GM23338 (cell line): ENCODE results near the gene NEDD4. TPM values are rescaled to one million over a fixed set of nuclear protein-coding genes. Genes with fewer than 3 reads are reported as not detected.

Experiments used
- ATAC-seq: fragments of 200-7000 bp; cut with Tn5 transposase; 3 replicates; pipeline ENCODE4 v1.9.1; 2020
- DNase-seq: peaks from one replicate; pipeline ENCODE4 v3.0.0-alpha.2; 2015; ENCODE audit warnings: low spot score
- H2AFZ ChIP-seq: fragments of 200-600 bp; sonication (generic); 2 replicates; pipeline ENCODE4 v1.8.0; 2016; ENCODE audit warnings: antibody characterized with exemption, mild to moderate bottlenecking, moderate library complexity
- H3F3A ChIP-seq: fragments of 200-600 bp; sonication (generic); replicated peaks from 2 replicates; pipeline ENCODE4 v1.8.0; 2017; ENCODE audit warnings: antibody characterized with exemption, mixed run types, low read depth
- H3K27ac ChIP-seq: fragments of 200-600 bp; sonication (generic); 2 replicates; pipeline ENCODE4 v1.6.1; 2016; ENCODE audit warnings: low read depth
- H3K27me3 ChIP-seq: fragments of 200-600 bp; sonication (generic); 2 replicates; pipeline ENCODE4 v1.8.0; 2016; ENCODE audit warnings: mild to moderate bottlenecking, mixed run types, moderate library complexity; ENCODE audit not compliant: insufficient read depth
- H3K36me3 ChIP-seq: fragments of 200-600 bp; sonication (generic); 2 replicates; pipeline ENCODE4 v1.8.0; 2016; ENCODE audit warnings: mild to moderate bottlenecking; ENCODE audit not compliant: insufficient read depth
- H3K4me1 ChIP-seq: fragments of 200-600 bp; sonication (generic); 2 replicates; pipeline ENCODE4 v1.8.0; 2016; ENCODE audit warnings: mild to moderate bottlenecking, moderate library complexity; ENCODE audit not compliant: insufficient read depth
- H3K4me2 ChIP-seq: fragments of 200-600 bp; sonication (generic); 2 replicates; pipeline ENCODE4 v1.7.1; 2017; ENCODE audit warnings: mixed run types
- H3K4me3 ChIP-seq: fragments of 200-600 bp; sonication (generic); 2 replicates; pipeline ENCODE4 v1.6.1; 2016; ENCODE audit warnings: mixed run types
- H3K79me2 ChIP-seq: fragments of 200-600 bp; sonication (generic); replicated peaks from 2 replicates; pipeline ENCODE4 v1.8.0; 2017; ENCODE audit warnings: mild to moderate bottlenecking; ENCODE audit not compliant: insufficient read depth
- H3K9me2 ChIP-seq: fragments of 200-600 bp; sonication (generic); 2 replicates; pipeline ENCODE4 v1.8.0; 2017; ENCODE audit not compliant: insufficient read depth
- H4K20me1 ChIP-seq: fragments of 200-600 bp; sonication (generic); replicated peaks from 2 replicates; pipeline ENCODE4 v1.8.0; 2017; ENCODE audit warnings: mild to moderate bottlenecking; ENCODE audit not compliant: insufficient read depth
- H3K27ac Mint-ChIP-seq: 2 replicates; pipeline ENCODE4 v1.8.0; 2020; ENCODE audit warnings: inconsistent platforms, mild to moderate bottlenecking, moderate library complexity, mixed read lengths
- H3K27me3 Mint-ChIP-seq: 3 replicates; pipeline ENCODE4 v1.8.0; 2022; ENCODE audit warnings: low read depth, mild to moderate bottlenecking, moderate library complexity, mixed read lengths, inconsistent platforms; ENCODE audit not compliant: insufficient read depth, poor library complexity
- H3K36me3 Mint-ChIP-seq: 3 replicates; pipeline ENCODE4 v1.8.0; 2021; ENCODE audit warnings: low read depth, mild to moderate bottlenecking, inconsistent platforms, moderate library complexity, mixed read lengths
- H3K4me1 Mint-ChIP-seq: 3 replicates; pipeline ENCODE4 v1.8.0; 2020; ENCODE audit warnings: mild to moderate bottlenecking, inconsistent platforms, mixed read lengths
- H3K4me3 Mint-ChIP-seq: 3 replicates; pipeline ENCODE4 v1.8.0; 2021; ENCODE audit warnings: moderate library complexity, mild to moderate bottlenecking, inconsistent platforms, mixed read lengths
- H3K9me3 Mint-ChIP-seq: 3 replicates; pipeline ENCODE4 v1.8.0; 2020; ENCODE audit warnings: moderate library complexity, mild to moderate bottlenecking, inconsistent platforms, mixed read lengths
- CREB1 ChIP-seq: fragments of 250-450 bp; sonication (Bioruptor Pico); IDR thresholded peaks from 2 replicates; pipeline ENCODE4 v1.5.0; 2020; ENCODE audit warnings: low read depth, mild to moderate bottlenecking, moderate library complexity
- CTCF ChIP-seq, 2 experiments: fragments of 200-600 bp in 1 of 2; sonication (generic) in 1 of 2; conservative IDR thresholded peaks; 2 replicates each; pipeline versions ENCODE4 v1.5.1 to v1.6.1; 2016 to 2017; ENCODE audit warnings: antibody characterized with exemption in 2 of 2, low read depth in 2 of 2, mild to moderate bottlenecking in 2 of 2, moderate library complexity in 1 of 2
- EZH2 ChIP-seq: fragments of 200-600 bp; sonication (generic); IDR thresholded peaks from one replicate; pipeline ENCODE4 v1.8.0; 2017; ENCODE audit warnings: antibody characterized with exemption, mild to moderate bottlenecking, low read depth; ENCODE audit not compliant: unreplicated experiment
- JUNB ChIP-seq: IDR thresholded peaks from one replicate; pipeline ENCODE4 v1.6.1; 2016; ENCODE audit warnings: antibody characterized with exemption; ENCODE audit not compliant: unreplicated experiment
- STAT1 ChIP-seq: IDR thresholded peaks from one replicate; pipeline ENCODE4 v1.6.1; 2016; ENCODE audit warnings: antibody characterized with exemption; ENCODE audit not compliant: unreplicated experiment
- ZNF114 ChIP-seq: fragments of 250-450 bp; sonication (Bioruptor Pico); IDR thresholded peaks from 2 replicates; pipeline ENCODE4 v1.5.0; 2020; ENCODE audit warnings: mild to moderate bottlenecking, moderate library complexity
- ZNF331 ChIP-seq: fragments of 250-450 bp; sonication (Bioruptor Pico); IDR thresholded peaks from 2 replicates; pipeline ENCODE4 v1.5.0; 2020; ENCODE audit warnings: low read depth, mild to moderate bottlenecking, moderate library complexity
- polyA plus RNA-seq: library from polyadenylated mRNA; unstranded; fragments of >200 nt; fragmentation: Nextera tagmentation; extraction: Ambion mirVana; gene quantifications from 2 replicates; pipeline ENCODE4 v1.2.1, GENCODE V29; 2016
- total RNA-seq: library from RNA; depleted of rRNA; stranded (reverse); fragments of >200 nt; shearing (Covaris generic); gene quantifications from 2 replicates; pipeline ENCODE4 v1.2.3, GENCODE V29; 2014
- TF ChIP-seq, protein P1 (sequence below): IDR thresholded peaks from one replicate; pipeline ENCODE4 v1.6.1; 2018; ENCODE audit warnings: antibody characterized with exemption; ENCODE audit not compliant: unreplicated experiment
- TF ChIP-seq, protein P2 (sequence below): fragments of 250-450 bp; sonication (Bioruptor Pico); IDR thresholded peaks from 2 replicates; pipeline ENCODE4 v1.5.0; 2020; ENCODE audit warnings: mild to moderate bottlenecking, moderate library complexity

NEDD4 gene
- total and polyA plus RNA-seq, 2 experiments from 2014 or later, result 2.1 to 7.2 TPM

- TF ChIP-seq CTCF (conservative IDR thresholded peaks at IDR 0.05; ENCODE audit: low read depth in 2 of 2) (no peak), ZNF114 (CRISPR knock-in tag) (no peak), ZNF331 (CRISPR knock-in tag) (no peak), JUNB (no peak)
These were observed 99.6 kb downstream of the NEDD4 start (continued) for GRCh38 chr15:55893852-55894251.

DNA sequence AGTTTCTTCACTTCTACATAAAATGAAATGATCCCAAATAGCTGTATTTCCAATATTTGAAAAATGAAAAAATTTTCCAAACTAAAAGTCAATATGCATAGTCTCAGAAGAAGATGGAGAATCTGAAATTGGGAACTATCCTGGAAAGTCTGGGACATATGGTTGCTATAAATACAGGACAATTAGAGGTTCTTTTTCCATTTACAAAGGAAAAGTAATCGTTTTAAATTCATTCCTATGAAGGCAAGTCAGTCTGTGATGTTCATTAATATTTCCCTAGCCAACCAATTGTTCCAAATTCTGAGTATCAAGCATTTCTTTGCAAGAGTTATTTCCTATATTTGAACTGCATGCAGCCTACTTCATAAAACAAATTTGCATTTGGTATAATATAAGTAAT, 102.2 kb downstream of the NEDD4 start:
- no peaks in the 10 kb centered on the region for H4K20me1 ChIP-seq
- no peaks in the 10 kb centered on the region for H3K36me3 ChIP-seq
- TF ChIP-seq ZNF331 (CRISPR knock-in tag), result no peak
- TF ChIP-seq, protein P1, sequence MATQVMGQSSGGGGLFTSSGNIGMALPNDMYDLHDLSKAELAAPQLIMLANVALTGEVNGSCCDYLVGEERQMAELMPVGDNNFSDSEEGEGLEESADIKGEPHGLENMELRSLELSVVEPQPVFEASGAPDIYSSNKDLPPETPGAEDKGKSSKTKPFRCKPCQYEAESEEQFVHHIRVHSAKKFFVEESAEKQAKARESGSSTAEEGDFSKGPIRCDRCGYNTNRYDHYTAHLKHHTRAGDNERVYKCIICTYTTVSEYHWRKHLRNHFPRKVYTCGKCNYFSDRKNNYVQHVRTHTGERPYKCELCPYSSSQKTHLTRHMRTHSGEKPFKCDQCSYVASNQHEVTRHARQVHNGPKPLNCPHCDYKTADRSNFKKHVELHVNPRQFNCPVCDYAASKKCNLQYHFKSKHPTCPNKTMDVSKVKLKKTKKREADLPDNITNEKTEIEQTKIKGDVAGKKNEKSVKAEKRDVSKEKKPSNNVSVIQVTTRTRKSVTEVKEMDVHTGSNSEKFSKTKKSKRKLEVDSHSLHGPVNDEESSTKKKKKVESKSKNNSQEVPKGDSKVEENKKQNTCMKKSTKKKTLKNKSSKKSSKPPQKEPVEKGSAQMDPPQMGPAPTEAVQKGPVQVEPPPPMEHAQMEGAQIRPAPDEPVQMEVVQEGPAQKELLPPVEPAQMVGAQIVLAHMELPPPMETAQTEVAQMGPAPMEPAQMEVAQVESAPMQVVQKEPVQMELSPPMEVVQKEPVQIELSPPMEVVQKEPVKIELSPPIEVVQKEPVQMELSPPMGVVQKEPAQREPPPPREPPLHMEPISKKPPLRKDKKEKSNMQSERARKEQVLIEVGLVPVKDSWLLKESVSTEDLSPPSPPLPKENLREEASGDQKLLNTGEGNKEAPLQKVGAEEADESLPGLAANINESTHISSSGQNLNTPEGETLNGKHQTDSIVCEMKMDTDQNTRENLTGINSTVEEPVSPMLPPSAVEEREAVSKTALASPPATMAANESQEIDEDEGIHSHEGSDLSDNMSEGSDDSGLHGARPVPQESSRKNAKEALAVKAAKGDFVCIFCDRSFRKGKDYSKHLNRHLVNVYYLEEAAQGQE, result no peak
- no peak for TF ChIP-seq JUNB
- Mint-ChIP-seq H3K4me3 (no peak overlapping the region), H3K27me3 (no peaks in the 10 kb centered on the region), H3K36me3 (peaks cover 4% of the 10 kb centered on the region; the same call in 2 of the 3 replicates), H3K4me1 (peaks cover 6% of the 10 kb centered on the region), H3K27ac (no peak overlapping the region), H3K9me3 (peaks cover 13% of the 10 kb centered on the region; the same call in 2 of the 3 replicates)
- H3F3A ChIP-seq, result no peaks in the 10 kb centered on the region
- no peak overlapping the region for H2AFZ ChIP-seq
- H3K9me2 ChIP-seq, result no peaks in the 10 kb centered on the region
- ATAC-seq, result no peak
- H3K79me2 ChIP-seq, result no peaks in the 10 kb centered on the region
- no peak overlapping the region for H3K27ac ChIP-seq
- no peak for DNase-seq
- no peaks in the 10 kb centered on the region; the same call in 1 of the 2 replicates for H3K4me1 ChIP-seq
- H3K4me3 ChIP-seq, result no peak overlapping the region
- no peaks in the 10 kb centered on the region for H3K27me3 ChIP-seq
- H3K4me2 ChIP-seq, result no peak overlapping the region

DNA sequence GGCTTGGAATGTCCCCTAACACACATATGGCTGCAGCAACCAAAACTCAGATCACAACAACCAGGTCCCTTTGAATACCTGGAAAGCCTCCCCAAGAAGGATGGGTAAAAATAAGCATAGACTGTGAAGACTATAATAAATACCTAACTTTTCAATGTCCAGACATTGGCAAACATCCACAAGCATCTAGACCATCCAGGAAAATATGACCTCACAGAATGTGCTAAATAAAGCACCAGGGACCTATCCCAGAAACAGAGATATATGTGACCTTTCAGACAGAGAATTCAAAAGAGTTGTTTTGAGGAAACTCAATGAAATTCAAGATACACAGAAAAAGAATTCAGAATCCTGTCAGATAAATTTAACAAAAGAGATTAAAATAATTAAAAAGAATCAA, 109.2 kb downstream of the NEDD4 start:
- no peaks in the 10 kb centered on the region for H4K20me1 ChIP-seq
- H3K9me3 Mint-ChIP-seq, result peaks cover 13% of the 10 kb centered on the region; the same call in 2 of the 3 replicates
- DNase-seq, result no peak
- no peak overlapping the region for H3K4me2 ChIP-seq
- H3K9me2 ChIP-seq, result no peaks in the 10 kb centered on the region
- no peak overlapping the region for H3K4me3 Mint-ChIP-seq
- no peak overlapping the region for H3K4me3 ChIP-seq
- no peak for ATAC-seq
- H3F3A ChIP-seq, result no peaks in the 10 kb centered on the region
- H3K36me3 ChIP-seq, result no peaks in the 10 kb centered on the region
- no peaks in the 10 kb centered on the region for H3K27me3 ChIP-seq
- H3K27me3 Mint-ChIP-seq, result no peaks in the 10 kb centered on the region
- H3K79me2 ChIP-seq, result no peaks in the 10 kb centered on the region
- H3K4me1 Mint-ChIP-seq, result no peaks in the 10 kb centered on the region
- H3K27ac ChIP-seq, result no peak overlapping the region
- H3K27ac Mint-ChIP-seq, result no peak overlapping the region
- H3K4me1 ChIP-seq, result no peaks in the 10 kb centered on the region
- H2AFZ ChIP-seq, result no peak overlapping the region
- H3K36me3 Mint-ChIP-seq, result peaks cover 4% of the 10 kb centered on the region; the same call in 2 of the 3 replicates
- TF ChIP-seq, protein P2, sequence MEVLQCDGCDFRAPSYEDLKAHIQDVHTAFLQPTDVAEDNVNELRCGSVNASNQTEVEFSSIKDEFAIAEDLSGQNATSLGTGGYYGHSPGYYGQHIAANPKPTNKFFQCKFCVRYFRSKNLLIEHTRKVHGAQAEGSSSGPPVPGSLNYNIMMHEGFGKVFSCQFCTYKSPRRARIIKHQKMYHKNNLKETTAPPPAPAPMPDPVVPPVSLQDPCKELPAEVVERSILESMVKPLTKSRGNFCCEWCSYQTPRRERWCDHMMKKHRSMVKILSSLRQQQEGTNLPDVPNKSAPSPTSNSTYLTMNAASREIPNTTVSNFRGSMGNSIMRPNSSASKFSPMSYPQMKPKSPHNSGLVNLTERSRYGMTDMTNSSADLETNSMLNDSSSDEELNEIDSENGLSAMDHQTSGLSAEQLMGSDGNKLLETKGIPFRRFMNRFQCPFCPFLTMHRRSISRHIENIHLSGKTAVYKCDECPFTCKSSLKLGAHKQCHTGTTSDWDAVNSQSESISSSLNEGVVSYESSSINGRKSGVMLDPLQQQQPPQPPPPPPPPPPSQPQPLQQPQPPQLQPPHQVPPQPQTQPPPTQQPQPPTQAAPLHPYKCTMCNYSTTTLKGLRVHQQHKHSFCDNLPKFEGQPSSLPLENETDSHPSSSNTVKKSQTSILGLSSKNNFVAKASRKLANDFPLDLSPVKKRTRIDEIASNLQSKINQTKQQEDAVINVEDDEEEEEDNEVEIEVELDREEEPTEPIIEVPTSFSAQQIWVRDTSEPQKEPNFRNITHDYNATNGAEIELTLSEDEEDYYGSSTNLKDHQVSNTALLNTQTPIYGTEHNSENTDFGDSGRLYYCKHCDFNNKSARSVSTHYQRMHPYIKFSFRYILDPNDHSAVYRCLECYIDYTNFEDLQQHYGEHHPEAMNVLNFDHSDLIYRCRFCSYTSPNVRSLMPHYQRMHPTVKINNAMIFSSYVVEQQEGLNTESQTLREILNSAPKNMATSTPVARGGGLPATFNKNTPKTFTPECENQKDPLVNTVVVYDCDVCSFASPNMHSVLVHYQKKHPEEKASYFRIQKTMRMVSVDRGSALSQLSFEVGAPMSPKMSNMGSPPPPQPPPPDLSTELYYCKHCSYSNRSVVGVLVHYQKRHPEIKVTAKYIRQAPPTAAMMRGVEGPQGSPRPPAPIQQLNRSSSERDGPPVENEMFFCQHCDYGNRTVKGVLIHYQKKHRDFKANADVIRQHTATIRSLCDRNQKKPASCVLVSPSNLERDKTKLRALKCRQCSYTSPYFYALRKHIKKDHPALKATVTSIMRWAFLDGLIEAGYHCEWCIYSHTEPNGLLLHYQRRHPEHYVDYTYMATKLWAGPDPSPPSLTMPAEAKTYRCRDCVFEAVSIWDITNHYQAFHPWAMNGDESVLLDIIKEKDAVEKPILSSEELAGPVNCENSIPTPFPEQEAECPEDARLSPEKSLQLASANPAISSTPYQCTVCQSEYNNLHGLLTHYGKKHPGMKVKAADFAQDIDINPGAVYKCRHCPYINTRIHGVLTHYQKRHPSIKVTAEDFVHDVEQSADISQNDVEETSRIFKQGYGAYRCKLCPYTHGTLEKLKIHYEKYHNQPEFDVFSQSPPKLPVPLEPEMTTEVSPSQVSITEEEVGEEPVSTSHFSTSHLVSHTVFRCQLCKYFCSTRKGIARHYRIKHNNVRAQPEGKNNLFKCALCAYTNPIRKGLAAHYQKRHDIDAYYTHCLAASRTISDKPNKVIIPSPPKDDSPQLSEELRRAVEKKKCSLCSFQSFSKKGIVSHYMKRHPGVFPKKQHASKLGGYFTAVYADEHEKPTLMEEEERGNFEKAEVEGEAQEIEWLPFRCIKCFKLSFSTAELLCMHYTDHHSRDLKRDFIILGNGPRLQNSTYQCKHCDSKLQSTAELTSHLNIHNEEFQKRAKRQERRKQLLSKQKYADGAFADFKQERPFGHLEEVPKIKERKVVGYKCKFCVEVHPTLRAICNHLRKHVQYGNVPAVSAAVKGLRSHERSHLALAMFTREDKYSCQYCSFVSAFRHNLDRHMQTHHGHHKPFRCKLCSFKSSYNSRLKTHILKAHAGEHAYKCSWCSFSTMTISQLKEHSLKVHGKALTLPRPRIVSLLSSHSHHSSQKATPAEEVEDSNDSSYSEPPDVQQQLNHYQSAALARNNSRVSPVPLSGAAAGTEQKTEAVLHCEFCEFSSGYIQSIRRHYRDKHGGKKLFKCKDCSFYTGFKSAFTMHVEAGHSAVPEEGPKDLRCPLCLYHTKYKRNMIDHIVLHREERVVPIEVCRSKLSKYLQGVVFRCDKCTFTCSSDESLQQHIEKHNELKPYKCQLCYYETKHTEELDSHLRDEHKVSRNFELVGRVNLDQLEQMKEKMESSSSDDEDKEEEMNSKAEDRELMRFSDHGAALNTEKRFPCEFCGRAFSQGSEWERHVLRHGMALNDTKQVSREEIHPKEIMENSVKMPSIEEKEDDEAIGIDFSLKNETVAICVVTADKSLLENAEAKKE, result no peak
- no peak for TF ChIP-seq JUNB
- TF ChIP-seq CREB1 (CRISPR knock-in tag), result no peak
- TF ChIP-seq EZH2, result no peak
- TF ChIP-seq STAT1, result no peak
